Cardiac fibroblast (primary cell): ENCODE results near the gene NABP2.
A peak's percentile ranks its signal among the peaks of the same experiment; 100 is the strongest.

ENCODE experiments used
- DNase-seq, 2 donors: peaks; one replicate each; pipeline versions ENCODE4 v3.0.0 to v3.0.0-alpha.2; 2010; ENCODE audit warnings: low read depth in 2 of 2
- H3K4me3 ChIP-seq, 2 donors: replicated peaks in 1 of 2; 1 replicate in 1 of 2; 2 replicates in 1 of 2; pipeline ENCODE4 v1.5.1; 2011; ENCODE audit warnings: low read depth in 2 of 2, low read length in 2 of 2, mild to moderate bottlenecking in 2 of 2, moderate library complexity in 1 of 2
- TF ChIP-seq, protein P1 (sequence below): IDR thresholded peaks from one replicate; pipeline ENCODE4 v1.5.1; 2011; ENCODE audit warnings: low read depth, mild to moderate bottlenecking, low read length, inconsistent platforms

The NABP2 gene

GRCh38 chr12:56221757-56222530 is 2.2 kb upstream of the NABP2 start, which contains the start of gene RNF41:
TSS of gene RNF41 (minus strand) at chr12:56221922. CDS start at chr12:56214047, 7,875 bp downstream.
- peak within 1 kb of the TSS; percentile 87 to 94 for H3K4me3 ChIP-seq
- TF ChIP-seq, protein P1, sequence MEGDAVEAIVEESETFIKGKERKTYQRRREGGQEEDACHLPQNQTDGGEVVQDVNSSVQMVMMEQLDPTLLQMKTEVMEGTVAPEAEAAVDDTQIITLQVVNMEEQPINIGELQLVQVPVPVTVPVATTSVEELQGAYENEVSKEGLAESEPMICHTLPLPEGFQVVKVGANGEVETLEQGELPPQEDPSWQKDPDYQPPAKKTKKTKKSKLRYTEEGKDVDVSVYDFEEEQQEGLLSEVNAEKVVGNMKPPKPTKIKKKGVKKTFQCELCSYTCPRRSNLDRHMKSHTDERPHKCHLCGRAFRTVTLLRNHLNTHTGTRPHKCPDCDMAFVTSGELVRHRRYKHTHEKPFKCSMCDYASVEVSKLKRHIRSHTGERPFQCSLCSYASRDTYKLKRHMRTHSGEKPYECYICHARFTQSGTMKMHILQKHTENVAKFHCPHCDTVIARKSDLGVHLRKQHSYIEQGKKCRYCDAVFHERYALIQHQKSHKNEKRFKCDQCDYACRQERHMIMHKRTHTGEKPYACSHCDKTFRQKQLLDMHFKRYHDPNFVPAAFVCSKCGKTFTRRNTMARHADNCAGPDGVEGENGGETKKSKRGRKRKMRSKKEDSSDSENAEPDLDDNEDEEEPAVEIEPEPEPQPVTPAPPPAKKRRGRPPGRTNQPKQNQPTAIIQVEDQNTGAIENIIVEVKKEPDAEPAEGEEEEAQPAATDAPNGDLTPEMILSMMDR = no peak
- DNase-seq = peak; percentile 98 to 99

DNA sequence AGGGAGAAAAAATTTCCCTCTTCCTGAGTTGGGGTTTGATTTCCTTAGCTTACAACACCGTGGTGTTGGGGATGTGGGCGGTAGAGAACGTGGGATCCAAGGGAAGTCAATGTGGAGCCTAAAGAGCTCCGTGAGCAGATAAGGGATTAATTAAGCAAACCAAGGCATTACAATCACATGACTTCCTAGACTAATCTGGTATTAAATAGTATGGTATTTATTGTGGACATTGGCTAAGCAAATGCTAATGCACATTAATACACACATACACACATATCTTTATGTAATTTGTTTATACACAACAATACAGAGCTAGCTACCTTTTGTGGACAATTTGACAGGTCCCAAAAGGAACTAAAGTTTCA is 1.6 kb upstream of the NABP2 start:
- DNase-seq = no peak
- TF ChIP-seq, protein P1 = no peak
- H3K4me3 ChIP-seq = peak overlapping the region; percentile 87 to 94

GRCh38 chr12:56223571-56224101 is 506 bp upstream of the NABP2 start:
- peak overlapping the region in 1 of 2 donors; percentile 38 for H3K4me3 ChIP-seq
- TF ChIP-seq, protein P1 = no peak

DNA sequence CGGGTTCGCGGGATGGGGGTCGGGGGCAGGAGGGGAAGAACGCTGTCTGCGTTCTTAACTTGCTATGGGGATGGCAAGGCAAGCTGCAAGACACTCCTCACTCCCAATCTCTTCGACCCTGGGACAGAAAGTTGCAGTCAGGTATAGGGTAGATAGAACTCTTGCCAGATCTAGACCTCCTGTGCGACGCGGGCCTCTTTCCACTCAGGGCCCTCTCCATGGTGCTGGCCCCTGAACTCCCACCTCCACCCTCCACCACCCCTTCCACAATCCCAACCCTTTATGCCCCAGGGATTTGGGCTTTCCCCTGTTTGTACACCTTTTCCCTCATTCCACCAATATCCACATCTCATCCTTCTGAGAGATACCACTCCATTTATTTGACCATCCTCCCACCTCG is 812 bp downstream of the NABP2 start:
- TF ChIP-seq, protein P1 = no peak
- peak overlapping the region; percentile 72 to 75 for H3K4me3 ChIP-seq
- no peak for DNase-seq

More at GRCh38 chr12:56223571-56224101, 506 bp upstream of the NABP2 start:
- DNase-seq = no peak

DNA sequence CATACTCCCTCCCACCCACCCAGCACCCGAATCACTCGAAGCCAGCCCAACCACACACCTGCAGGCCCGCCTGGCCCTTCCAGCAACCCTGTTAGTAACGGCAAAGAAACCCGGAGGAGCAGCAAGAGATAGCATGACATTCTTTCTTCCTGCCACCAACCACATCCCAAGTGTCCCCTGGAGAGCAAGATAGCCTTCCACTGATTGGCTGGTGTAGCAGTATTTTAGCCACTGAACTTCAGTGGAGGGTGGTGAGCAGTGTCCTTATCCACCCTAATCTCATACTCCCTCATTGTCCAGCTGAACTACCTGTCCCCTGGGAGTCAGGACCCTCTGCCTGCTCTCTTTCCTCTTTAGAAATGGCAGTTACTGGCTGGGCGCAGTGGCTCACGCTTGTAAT is 4.9 kb downstream of the NABP2 start:
- DNase-seq = no peak
- TF ChIP-seq, protein P1 = no peak
- no peak overlapping the region for H3K4me3 ChIP-seq

GRCh38 chr12:56229916-56230431 is 5.8 kb downstream of the NABP2 start, which contains the start of gene SLC39A5:
TSS of gene SLC39A5 (plus strand) at chr12:56230051. CDS start at chr12:56231275, 1,224 bp downstream.
- H3K4me3 ChIP-seq = no peak within 1 kb of the TSS
- no peak for DNase-seq
- TF ChIP-seq, protein P1 = no peak
